K562 (cell line): ENCODE measurements around the gene STEAP2. TPM values are rescaled to one million over a fixed set of nuclear protein-coding genes. Genes with fewer than 3 reads are reported as not detected.

ENCODE experiments used
- ATAC-seq: fragments of 200-7000 bp; cut with Tn5 transposase; 3 replicates; pipeline ENCODE4 v1.9.1; 2020; ENCODE audit warnings: moderate library complexity
- BruUV-seq: library from RNA; stranded (reverse); fragments of 400-500 nt; replicated peaks from 2 replicates; lab custom pipeline; 2021; lab: Mats Ljungman, UMichigan
- CTCF ChIA-PET: fragments of 300-600 bp; formaldehyde crosslinking; extraction: SDS; loops from one replicate; lab custom pipeline; 2021; ENCODE audit warnings: low intra/inter-chr PET ratio; lab: Yijun Ruan, JAX
- POLR2A ChIA-PET: fragments of 300-600, 350-650 bp; sonication (Branson Sonifier 250); formaldehyde crosslinking; extraction: SDS; loops from one replicate; lab custom pipeline; 2021; ENCODE audit warnings: antibody characterized with exemption, inconsistent platforms; lab: Yijun Ruan, JAX
- DNase-seq, 4 experiments: peaks; one replicate each; pipeline versions ENCODE4 v3.0.0 to v3.0.0-alpha.2; 2011 to 2018; ENCODE audit warnings: low spot score in 3 of 4, mixed read lengths in 3 of 4; ENCODE audit errors: extremely low read depth in 1 of 4
- FAIRE-seq: peaks from 2 replicates; lab custom pipeline; 2011; peaks lifted over from hg19 to GRCh38; lab: Jason Lieb, UNC
- H2AFZ ChIP-seq: 2 replicates; pipeline ENCODE4 v1.6.0; 2011; ENCODE audit warnings: low read depth, low read length, control low read depth, inconsistent platforms
- H3K27ac ChIP-seq: fragments of 200-600 bp; 3 replicates; pipeline ENCODE4 v1.8.0; 2011; ENCODE audit warnings: low read depth, mild to moderate bottlenecking, control low read depth, inconsistent platforms, low read length, moderate library complexity, mixed read lengths; ENCODE audit errors: extremely low read depth
- H3K27me3 ChIP-seq, 2 experiments: fragments of 300-600 bp in 1 of 2; 2 replicates in 1 of 2; 3 replicates in 1 of 2; pipeline versions ENCODE4 v1.6.0 to v1.8.0; 2011; ENCODE audit warnings: inconsistent platforms in 2 of 2, low read length in 2 of 2, mild to moderate bottlenecking in 1 of 2, mixed read lengths in 1 of 2, moderate library complexity in 1 of 2; ENCODE audit not compliant: control insufficient read depth in 2 of 2, insufficient read depth in 2 of 2
- H3K36me3 ChIP-seq: fragments of 300-600 bp; 3 replicates; pipeline ENCODE4 v1.8.0; 2011; ENCODE audit warnings: mild to moderate bottlenecking, low read length, inconsistent platforms; ENCODE audit not compliant: control insufficient read depth, insufficient read depth
- H3K4me1 ChIP-seq, 2 experiments: fragments of 200-600 bp in 1 of 2; replicated peaks in 1 of 2; 2 replicates in 1 of 2; 3 replicates in 1 of 2; pipeline versions ENCODE4 v1.5.1 to v1.8.0; 2011; ENCODE audit warnings: inconsistent platforms in 2 of 2, low read length in 2 of 2, mild to moderate bottlenecking in 1 of 2, mixed read lengths in 1 of 2, moderate library complexity in 1 of 2; ENCODE audit not compliant: control insufficient read depth in 2 of 2, insufficient read depth in 2 of 2
- H3K4me2 ChIP-seq: 2 replicates; pipeline ENCODE4 v1.6.1; 2011; ENCODE audit warnings: low read length, control low read depth, inconsistent platforms, mixed read lengths; ENCODE audit not compliant: insufficient read depth
- H3K4me3 ChIP-seq: fragments of 200-600 bp; sonication (generic), shearing (Covaris generic); 2 replicates; pipeline ENCODE4 v1.5.1; 2016; ENCODE audit warnings: control low read depth, inconsistent platforms
- H3K79me2 ChIP-seq: fragments of 200-600 bp; 3 replicates; pipeline ENCODE4 v1.8.0; 2011; ENCODE audit warnings: low read length, inconsistent platforms; ENCODE audit not compliant: control insufficient read depth, insufficient read depth
- H3K9ac ChIP-seq, 2 experiments: 2 replicates each; pipeline versions ENCODE4 v1.6.0 to v1.6.1; 2011; ENCODE audit warnings: low read depth in 2 of 2, low read length in 2 of 2, control low read depth in 1 of 2, inconsistent platforms in 1 of 2, mild to moderate bottlenecking in 1 of 2, mixed read lengths in 1 of 2; ENCODE audit not compliant: insufficient read depth in 1 of 2
- H3K9me1 ChIP-seq: one replicate; pipeline ENCODE4 v1.6.0; 2011; ENCODE audit warnings: inconsistent platforms, mild to moderate bottlenecking, low read length, moderate library complexity; ENCODE audit not compliant: control insufficient read depth, insufficient read depth
- H3K9me3 ChIP-seq: replicated peaks from 2 replicates; pipeline ENCODE4 v1.5.1; 2011; ENCODE audit warnings: low read depth, low read length, inconsistent platforms; ENCODE audit not compliant: control insufficient read depth, insufficient read depth
- H4K20me1 ChIP-seq: replicated peaks from 2 replicates; pipeline ENCODE4 v1.6.1; 2011; ENCODE audit warnings: low read length, inconsistent platforms, mixed read lengths; ENCODE audit not compliant: control insufficient read depth, insufficient read depth
- ADNP ChIP-seq: fragments of 200-800 bp; sonication (Bioruptor generic); IDR thresholded peaks from 2 replicates; pipeline ENCODE4 v1.6.1; 2016; ENCODE audit warnings: missing genetic modification characterization, missing compliant biosample characterization
- BRD9 ChIP-seq: fragments of 450-650 bp; IDR thresholded peaks from 2 replicates; pipeline ENCODE4 v1.6.1; 2018; ENCODE audit warnings: low read depth; ENCODE audit not compliant: partially characterized antibody
- DIDO1 ChIP-seq: fragments of 450-650 bp; IDR thresholded peaks from 2 replicates; pipeline ENCODE4 v1.6.1; 2016; ENCODE audit warnings: low read depth, missing biosample characterization, missing genetic modification characterization
- FOSL1 ChIP-seq: fragments of 200-800 bp; sonication (Bioruptor generic); conservative IDR thresholded peaks from 2 replicates; pipeline ENCODE4 v1.6.1; 2016; ENCODE audit warnings: missing genetic modification characterization, missing compliant biosample characterization
- HNRNPUL1 ChIP-seq: fragments of 200-400 bp; formaldehyde crosslinking; IDR thresholded peaks from 2 replicates; pipeline ENCODE4 v1.6.1; 2017; ENCODE audit warnings: low read length
- KLF1 ChIP-seq: fragments of 450-650 bp; IDR thresholded peaks from 2 replicates; pipeline ENCODE4 v1.6.1; 2016; ENCODE audit warnings: missing genetic modification characterization, missing compliant biosample characterization
- MYNN ChIP-seq, 2 experiments: sonication (generic); formaldehyde crosslinking in 1 of 2; IDR thresholded peaks; 2 replicates each; pipeline versions ENCODE4 v1.5.0 to v1.6.1; 2016 to 2020; ENCODE audit warnings: antibody characterized with exemption in 1 of 2, missing genetic modification reagents in 1 of 2
- PYGO2 ChIP-seq: fragments of 450-650 bp; IDR thresholded peaks from 2 replicates; pipeline ENCODE4 v1.6.1; 2016; ENCODE audit warnings: mild to moderate bottlenecking, missing genetic modification characterization, moderate library complexity, missing compliant biosample characterization
- RAD21 ChIP-seq, 2 experiments: fragments of 250-450 bp in 1 of 2; fragments of 450-650 bp in 1 of 2; sonication (Bioruptor Pico) in 1 of 2; formaldehyde crosslinking in 1 of 2; IDR thresholded peaks in 1 of 2; conservative IDR thresholded peaks in 1 of 2; 2 replicates each; pipeline versions ENCODE4 v1.4.0 to v1.8.0; 2020 to 2022; ENCODE audit warnings: mild to moderate bottlenecking in 2 of 2, moderate library complexity in 1 of 2
- RBFOX2 ChIP-seq: fragments of 200-400 bp; formaldehyde crosslinking; IDR thresholded peaks from 2 replicates; pipeline ENCODE4 v1.6.1; 2017; ENCODE audit warnings: low read depth, mild to moderate bottlenecking, low read length, moderate library complexity
- TEAD4 ChIP-seq, 2 experiments: sonication (generic) in 1 of 2; formaldehyde crosslinking in 1 of 2; IDR thresholded peaks; 2 replicates each; pipeline versions ENCODE4 v1.6.1 to v1.8.0; 2012 to 2022; ENCODE audit warnings: borderline replicate concordance in 1 of 2, inconsistent platforms in 1 of 2, low read length in 1 of 2, mild to moderate bottlenecking in 1 of 2, missing genetic modification reagents in 1 of 2
- ZNF280B ChIP-seq: fragments of 250-450 bp; sonication (Bioruptor Pico); IDR thresholded peaks from 2 replicates; pipeline ENCODE4 v1.5.1; 2021; ENCODE audit warnings: mild to moderate bottlenecking
- ZNF696 ChIP-seq: fragments of 250-450 bp; sonication (Bioruptor Pico); conservative IDR thresholded peaks from 2 replicates; pipeline ENCODE4 v1.4.0; 2020; ENCODE audit warnings: mild to moderate bottlenecking, moderate library complexity
- ZNF75A ChIP-seq: fragments of 450-650 bp; formaldehyde crosslinking; IDR thresholded peaks from 2 replicates; pipeline ENCODE4 v1.4.0; 2020; ENCODE audit warnings: mild to moderate bottlenecking
- ZNF780A ChIP-seq: fragments of 250-450 bp; sonication (Bioruptor Pico); IDR thresholded peaks from 2 replicates; pipeline ENCODE4 v1.5.0; 2021; ENCODE audit warnings: mild to moderate bottlenecking
- WGBS: fragments of 100-300 bp; shearing (Covaris generic); methylation state at CpG from one replicate; pipeline ENCODE4 v1.1.6; 2016; ENCODE audit warnings: low coverage, mixed read lengths; ENCODE audit not compliant: insufficient coverage; ENCODE audit errors: missing lambda C conversion rate; 5-methylcytosine and 5-hydroxymethylcytosine counted together
- in situ Hi-C: fragments of 300-500 bp; cut with MboI; formaldehyde crosslinking; loops from 4 replicates; pipeline ENCODE4 v1.15.0; 2018; ENCODE audit warnings: inconsistent platforms, mixed read lengths
- intact Hi-C: fragments of 100-400 bp; cut with micrococcal nuclease; formaldehyde crosslinking; loops from 2 replicates; pipeline ENCODE4 v1.14.2; 2022
- polyA plus RNA-seq, 8 experiments: library from polyadenylated mRNA; depleted of rRNA in 4 of 8; stranded (reverse) in 5 of 8; unstranded in 3 of 8; fragments of >200 nt; fragmentation: Nextera tagmentation in 2 of 8; fragmentation: Illumina TruSeq in 1 of 8; extraction: Ambion mirVana in 2 of 8; extraction: Trizol in 1 of 8; gene quantifications; 2 replicates each; pipeline versions ENCODE4 v1.2.1 to v1.2.3, GENCODE V29; 2011 to 2014; ENCODE audit warnings: inconsistent platforms in 1 of 8, missing spikeins in 1 of 8
- total RNA-seq, 7 experiments: library from RNA; depleted of rRNA in 6 of 7; stranded (reverse); fragments of >200 nt in 6 of 7; fragmentation: Illumina TruSeq in 2 of 7; extraction: Trizol in 2 of 7; gene quantifications; 2 replicates each; pipeline versions ENCODE4 v1.2.1 to v1.2.3, GENCODE V29; 2011 to 2021; ENCODE audit warnings: low replicate concordance in 1 of 7
- TF ChIP-seq, protein P1 (sequence below): fragments of 250-450 bp; sonication (Bioruptor Pico); IDR thresholded peaks from 2 replicates; pipeline ENCODE4 v1.8.0; 2022; ENCODE audit warnings: inconsistent platforms, mild to moderate bottlenecking, moderate library complexity, borderline replicate concordance
- TF ChIP-seq, protein P2 (sequence below): fragments of 450-650 bp; IDR thresholded peaks from 2 replicates; pipeline ENCODE4 v1.6.1; 2018; ENCODE audit not compliant: partially characterized antibody

Gene STEAP2
- total and polyA plus RNA-seq, 9 of the 15 experiments (the other 6 are each of a cell fraction or from before 2014, with no cell fraction given) = 0.02 to 0.03 TPM; not detected in 7

- no peaks in the 10 kb centered on the region for H3K36me3 ChIP-seq
- ATAC-seq (no peak), FAIRE-seq (no peak), DNase-seq (no peak)
- H3K9me1 ChIP-seq = no peaks in the 10 kb centered on the region
- 0% methylated on average over 1 of the region's 1 CpG for WGBS
- ChIA-PET CTCF (interaction anchor here (0.6 kb wide), 1 partner anchor 68 kb away, joined by 4 read pairs; no protein-coding TSS in a partner anchor), POLR2A (no interaction called here)
- H3K9me3 ChIP-seq = no peaks in the 10 kb centered on the region
- H3K4me3 ChIP-seq = no peak overlapping the region
- BruUV-seq = no TSS peak
- H3K4me2 ChIP-seq = no peak overlapping the region
- in situ Hi-C loops = no loop called here
- intact Hi-C loops = no loop called here
- no peaks in the 10 kb centered on the region for H4K20me1 ChIP-seq
- no peak overlapping the region for H2AFZ ChIP-seq
- no peaks in the 10 kb centered on the region for H3K79me2 ChIP-seq
- no peak overlapping the region for H3K27ac ChIP-seq
- H3K4me1 ChIP-seq = no peaks in the 10 kb centered on the region
- no peaks in the 10 kb centered on the region for H3K27me3 ChIP-seq
- H3K9ac ChIP-seq = no peak overlapping the region
- TF ChIP-seq HNRNPUL1 (no peak), BRD9 (no peak), MYNN (IDR thresholded peaks at IDR 0.05) (no peak), MYNN (CRISPR knock-in tag; IDR thresholded peaks at IDR 0.05) (no peak), RAD21 (CRISPR knock-in tag; conservative IDR thresholded peaks at IDR 0.05 in 1 of 2, IDR thresholded peaks at IDR 0.05 in 1 of 2) (no peak), RBFOX2 (no peak), ZNF696 (CRISPR knock-in tag) (no peak), PYGO2 (tag) (no peak), DIDO1 (tag) (no peak), ADNP (tag) (no peak), FOSL1 (tag) (no peak), ZNF75A (CRISPR knock-in tag) (no peak), ZNF280B (no peak), ZNF780A (CRISPR knock-in tag) (no peak), KLF1 (no peak), TEAD4 (IDR thresholded peaks at IDR 0.05; ENCODE audit: low read length) (no peak), TEAD4 (CRISPR knock-in tag; IDR thresholded peaks at IDR 0.05; ENCODE audit: borderline replicate concordance) (no peak)
- TF ChIP-seq, protein P1, sequence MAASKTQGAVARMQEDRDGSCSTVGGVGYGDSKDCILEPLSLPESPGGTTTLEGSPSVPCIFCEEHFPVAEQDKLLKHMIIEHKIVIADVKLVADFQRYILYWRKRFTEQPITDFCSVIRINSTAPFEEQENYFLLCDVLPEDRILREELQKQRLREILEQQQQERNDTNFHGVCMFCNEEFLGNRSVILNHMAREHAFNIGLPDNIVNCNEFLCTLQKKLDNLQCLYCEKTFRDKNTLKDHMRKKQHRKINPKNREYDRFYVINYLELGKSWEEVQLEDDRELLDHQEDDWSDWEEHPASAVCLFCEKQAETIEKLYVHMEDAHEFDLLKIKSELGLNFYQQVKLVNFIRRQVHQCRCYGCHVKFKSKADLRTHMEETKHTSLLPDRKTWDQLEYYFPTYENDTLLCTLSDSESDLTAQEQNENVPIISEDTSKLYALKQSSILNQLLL (CRISPR knock-in tag) = no peak
- TF ChIP-seq, protein P2, sequence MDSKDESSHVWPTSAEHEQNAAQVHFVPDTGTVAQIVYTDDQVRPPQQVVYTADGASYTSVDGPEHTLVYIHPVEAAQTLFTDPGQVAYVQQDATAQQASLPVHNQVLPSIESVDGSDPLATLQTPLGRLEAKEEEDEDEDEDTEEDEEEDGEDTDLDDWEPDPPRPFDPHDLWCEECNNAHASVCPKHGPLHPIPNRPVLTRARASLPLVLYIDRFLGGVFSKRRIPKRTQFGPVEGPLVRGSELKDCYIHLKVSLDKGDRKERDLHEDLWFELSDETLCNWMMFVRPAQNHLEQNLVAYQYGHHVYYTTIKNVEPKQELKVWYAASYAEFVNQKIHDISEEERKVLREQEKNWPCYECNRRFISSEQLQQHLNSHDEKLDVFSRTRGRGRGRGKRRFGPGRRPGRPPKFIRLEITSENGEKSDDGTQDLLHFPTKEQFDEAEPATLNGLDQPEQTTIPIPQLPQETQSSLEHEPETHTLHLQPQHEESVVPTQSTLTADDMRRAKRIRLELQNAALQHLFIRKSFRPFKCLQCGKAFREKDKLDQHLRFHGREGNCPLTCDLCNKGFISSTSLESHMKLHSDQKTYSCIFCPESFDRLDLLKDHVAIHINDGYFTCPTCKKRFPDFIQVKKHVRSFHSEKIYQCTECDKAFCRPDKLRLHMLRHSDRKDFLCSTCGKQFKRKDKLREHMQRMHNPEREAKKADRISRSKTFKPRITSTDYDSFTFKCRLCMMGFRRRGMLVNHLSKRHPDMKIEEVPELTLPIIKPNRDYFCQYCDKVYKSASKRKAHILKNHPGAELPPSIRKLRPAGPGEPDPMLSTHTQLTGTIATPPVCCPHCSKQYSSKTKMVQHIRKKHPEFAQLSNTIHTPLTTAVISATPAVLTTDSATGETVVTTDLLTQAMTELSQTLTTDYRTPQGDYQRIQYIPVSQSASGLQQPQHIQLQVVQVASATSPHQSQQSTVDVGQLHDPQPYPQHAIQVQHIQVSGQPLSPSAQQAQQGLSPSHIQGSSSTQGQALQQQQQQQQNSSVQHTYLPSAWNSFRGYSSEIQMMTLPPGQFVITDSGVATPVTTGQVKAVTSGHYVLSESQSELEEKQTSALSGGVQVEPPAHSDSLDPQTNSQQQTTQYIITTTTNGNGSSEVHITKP = no peak
Measured at GRCh38 chr7:90191648-90192047, 19.9 kb upstream of the STEAP2 start.
